ENCODE measurements around the gene SOX5.

SOX5 gene

DNA sequence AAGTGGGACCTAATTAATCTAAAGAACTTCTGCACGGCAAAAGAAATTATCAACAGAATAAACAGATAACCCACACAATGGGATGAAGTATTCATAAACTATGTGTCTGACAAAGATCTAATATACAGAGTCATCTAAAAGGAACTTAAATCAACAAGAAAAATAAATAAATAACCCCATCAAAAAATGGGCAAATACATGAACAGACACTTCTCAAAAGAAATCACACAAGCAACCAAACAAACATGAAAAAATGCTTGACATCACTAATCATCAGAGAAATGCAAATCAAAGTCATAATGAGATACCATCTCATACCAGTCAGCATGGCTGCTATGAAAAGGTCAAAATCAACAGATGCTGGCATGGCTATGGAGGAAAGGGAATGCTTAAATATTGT, 466.9 kb downstream of the SOX5 start:
- TF ChIP-seq, protein P1, sequence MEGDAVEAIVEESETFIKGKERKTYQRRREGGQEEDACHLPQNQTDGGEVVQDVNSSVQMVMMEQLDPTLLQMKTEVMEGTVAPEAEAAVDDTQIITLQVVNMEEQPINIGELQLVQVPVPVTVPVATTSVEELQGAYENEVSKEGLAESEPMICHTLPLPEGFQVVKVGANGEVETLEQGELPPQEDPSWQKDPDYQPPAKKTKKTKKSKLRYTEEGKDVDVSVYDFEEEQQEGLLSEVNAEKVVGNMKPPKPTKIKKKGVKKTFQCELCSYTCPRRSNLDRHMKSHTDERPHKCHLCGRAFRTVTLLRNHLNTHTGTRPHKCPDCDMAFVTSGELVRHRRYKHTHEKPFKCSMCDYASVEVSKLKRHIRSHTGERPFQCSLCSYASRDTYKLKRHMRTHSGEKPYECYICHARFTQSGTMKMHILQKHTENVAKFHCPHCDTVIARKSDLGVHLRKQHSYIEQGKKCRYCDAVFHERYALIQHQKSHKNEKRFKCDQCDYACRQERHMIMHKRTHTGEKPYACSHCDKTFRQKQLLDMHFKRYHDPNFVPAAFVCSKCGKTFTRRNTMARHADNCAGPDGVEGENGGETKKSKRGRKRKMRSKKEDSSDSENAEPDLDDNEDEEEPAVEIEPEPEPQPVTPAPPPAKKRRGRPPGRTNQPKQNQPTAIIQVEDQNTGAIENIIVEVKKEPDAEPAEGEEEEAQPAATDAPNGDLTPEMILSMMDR (IDR thresholded peaks at IDR 0.05; ENCODE audit: low read depth, low read length): no peak
- DNase-seq (ENCODE audit: low read depth in 2 of 2): no peak
- no peak overlapping the region for H3K4me3 ChIP-seq (replicated peaks in 1 of 2; ENCODE audit: low read depth in 2 of 2, low read length in 2 of 2)
